ENCODE measurements around the gene S100A2.
A peak's percentile ranks its signal among the peaks of the same experiment; 100 is the strongest.

GRCh38 chr1:153608742-153609584 lies 43.3 kb upstream of the S100A2 start:
- TF ChIP-seq, protein P1, sequence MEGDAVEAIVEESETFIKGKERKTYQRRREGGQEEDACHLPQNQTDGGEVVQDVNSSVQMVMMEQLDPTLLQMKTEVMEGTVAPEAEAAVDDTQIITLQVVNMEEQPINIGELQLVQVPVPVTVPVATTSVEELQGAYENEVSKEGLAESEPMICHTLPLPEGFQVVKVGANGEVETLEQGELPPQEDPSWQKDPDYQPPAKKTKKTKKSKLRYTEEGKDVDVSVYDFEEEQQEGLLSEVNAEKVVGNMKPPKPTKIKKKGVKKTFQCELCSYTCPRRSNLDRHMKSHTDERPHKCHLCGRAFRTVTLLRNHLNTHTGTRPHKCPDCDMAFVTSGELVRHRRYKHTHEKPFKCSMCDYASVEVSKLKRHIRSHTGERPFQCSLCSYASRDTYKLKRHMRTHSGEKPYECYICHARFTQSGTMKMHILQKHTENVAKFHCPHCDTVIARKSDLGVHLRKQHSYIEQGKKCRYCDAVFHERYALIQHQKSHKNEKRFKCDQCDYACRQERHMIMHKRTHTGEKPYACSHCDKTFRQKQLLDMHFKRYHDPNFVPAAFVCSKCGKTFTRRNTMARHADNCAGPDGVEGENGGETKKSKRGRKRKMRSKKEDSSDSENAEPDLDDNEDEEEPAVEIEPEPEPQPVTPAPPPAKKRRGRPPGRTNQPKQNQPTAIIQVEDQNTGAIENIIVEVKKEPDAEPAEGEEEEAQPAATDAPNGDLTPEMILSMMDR (IDR thresholded peaks at IDR 0.05 in 4 of 5, conservative IDR thresholded peaks at IDR 0.05 in 1 of 5) = no peak
- TF ChIP-seq POLR2A (IDR thresholded peaks at IDR 0.05) = peak; percentile 45 to 74
